Esophagus muscularis mucosa (tissue), 4 donors: ENCODE data around the gene NOTO.

Experiments used
- EP300 ChIP-seq: sonication (generic); formaldehyde crosslinking; IDR thresholded peaks from one replicate; pipeline ENCODE4 v1.6.1; 2017; ENCODE audit warnings: antibody characterized with exemption
- POLR2A ChIP-seq: fragments of 450-650 bp; IDR thresholded peaks from one replicate; pipeline ENCODE4 v1.6.1; 2017; ENCODE audit warnings: antibody characterized with exemption, moderate library complexity, mild to moderate bottlenecking, low read depth
- POLR2AphosphoS5 ChIP-seq, 2 donors: sonication (generic); formaldehyde crosslinking; IDR thresholded peaks; one replicate each; pipeline ENCODE4 v1.6.1; 2017; ENCODE audit warnings: antibody characterized with exemption in 2 of 2
- TF ChIP-seq, protein P1 (sequence below), 3 experiments: fragments of 200-600 bp in 2 of 3; fragments of 450-650 bp in 1 of 3; sonication (generic) in 2 of 3; IDR thresholded peaks; one replicate each; pipeline ENCODE4 v1.5.1; 2017 to 2019; ENCODE audit warnings: antibody characterized with exemption in 3 of 3, mild to moderate bottlenecking in 2 of 3, moderate library complexity in 1 of 3

GRCh38 chr2:73259704-73260337, 57.4 kb downstream of the NOTO start:
- TF ChIP-seq POLR2AphosphoS5 (IDR thresholded peaks at IDR 0.05) (no peak), POLR2A (no peak), EP300 (no peak)
- TF ChIP-seq, protein P1, sequence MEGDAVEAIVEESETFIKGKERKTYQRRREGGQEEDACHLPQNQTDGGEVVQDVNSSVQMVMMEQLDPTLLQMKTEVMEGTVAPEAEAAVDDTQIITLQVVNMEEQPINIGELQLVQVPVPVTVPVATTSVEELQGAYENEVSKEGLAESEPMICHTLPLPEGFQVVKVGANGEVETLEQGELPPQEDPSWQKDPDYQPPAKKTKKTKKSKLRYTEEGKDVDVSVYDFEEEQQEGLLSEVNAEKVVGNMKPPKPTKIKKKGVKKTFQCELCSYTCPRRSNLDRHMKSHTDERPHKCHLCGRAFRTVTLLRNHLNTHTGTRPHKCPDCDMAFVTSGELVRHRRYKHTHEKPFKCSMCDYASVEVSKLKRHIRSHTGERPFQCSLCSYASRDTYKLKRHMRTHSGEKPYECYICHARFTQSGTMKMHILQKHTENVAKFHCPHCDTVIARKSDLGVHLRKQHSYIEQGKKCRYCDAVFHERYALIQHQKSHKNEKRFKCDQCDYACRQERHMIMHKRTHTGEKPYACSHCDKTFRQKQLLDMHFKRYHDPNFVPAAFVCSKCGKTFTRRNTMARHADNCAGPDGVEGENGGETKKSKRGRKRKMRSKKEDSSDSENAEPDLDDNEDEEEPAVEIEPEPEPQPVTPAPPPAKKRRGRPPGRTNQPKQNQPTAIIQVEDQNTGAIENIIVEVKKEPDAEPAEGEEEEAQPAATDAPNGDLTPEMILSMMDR (IDR thresholded peaks at IDR 0.05): no peak
